ENCODE data around the gene MMP25. TPM values are rescaled to one million over a fixed set of nuclear protein-coding genes. Genes with fewer than 3 reads are reported as not detected.

MMP25 gene
- polyA plus RNA-seq, 1 of the 3 experiments (the other 2 are of a cell fraction) = 0.03 TPM

- POLR2A ChIA-PET = no interaction called here
- Histone ChIP-seq H3K9ac (no peak overlapping the region), H2AFZ (ENCODE audit: low read depth) (no peak overlapping the region), H3K27ac (ENCODE audit: low read depth in 2 of 2, low read length in 1 of 2) (no peak overlapping the region), H3K4me3 (ENCODE audit: low read depth in 2 of 2, low read length in 1 of 2) (no peak overlapping the region), H3K4me1 (ENCODE audit: control insufficient read depth in 1 of 2, insufficient read depth in 2 of 2, low read depth in 1 of 2, low read length in 1 of 2) (peaks cover 0 to 2% of the 10 kb centered on the region in 2 experiments; a peak in 1 of 4 replicates), H3K79me2 (ENCODE audit: insufficient read depth) (no peaks in the 10 kb centered on the region), H3K4me2 (no peak overlapping the region), H3K27me3 (ENCODE audit: insufficient read depth) (peaks cover 58% of the 10 kb centered on the region), H3K9me2 (no peaks in the 10 kb centered on the region), H3K9me3 (no peaks in the 10 kb centered on the region), H3F3A (replicated peaks; ENCODE audit: insufficient read depth) (peaks cover 14% of the 10 kb centered on the region), H3K36me3 (replicated peaks in 1 of 2; ENCODE audit: control insufficient read depth in 1 of 2, insufficient read depth in 2 of 2, low read length in 1 of 2) (peaks cover 2% of the 10 kb centered on the region in 2 experiments), H4K20me1 (ENCODE audit: insufficient read depth) (peaks cover 12% of the 10 kb centered on the region)
- no peak for TF ChIP-seq USF2 (IDR thresholded peaks at IDR 0.05; ENCODE audit: borderline replicate concordance, low read depth, low read length)
- no peak for TF ChIP-seq RFX5 (IDR thresholded peaks at IDR 0.05; ENCODE audit: low read length)
- TF ChIP-seq CTCF (IDR thresholded peaks at IDR 0.05) = no peak
- TF ChIP-seq NRF1 (IDR thresholded peaks at IDR 0.05; ENCODE audit: low read depth, low read length) = no peak
- no peak for TF ChIP-seq JUND (IDR thresholded peaks at IDR 0.05)
- WGBS (ENCODE audit: low lambda C conversion rate) = 17% methylated on average over 7 of the region's 7 CpGs
- DNase-seq = no peak
- CTCF ChIA-PET = interaction anchor here (0.9 to 9.8 kb wide), 12 partner anchors 10 to 96 kb away, joined by 3 to 141 read pairs (median 12); partner anchors contain the start of genes CLDN6, CLDN9, HCFC1R1 and MMP25
Measured at GRCh38 chr16:3032624-3033023, 13.7 kb upstream of the MMP25 start.

- Histone ChIP-seq H3K9me3 (no peaks in the 10 kb centered on the region), H3K9ac (no peak overlapping the region), H3F3A (replicated peaks; ENCODE audit: insufficient read depth) (peaks cover 5% of the 10 kb centered on the region), H3K36me3 (replicated peaks in 1 of 2; ENCODE audit: control insufficient read depth in 1 of 2, insufficient read depth in 2 of 2, low read length in 1 of 2) (no peaks in the 10 kb centered on the region), H3K9me2 (no peaks in the 10 kb centered on the region), H3K4me2 (no peak overlapping the region), H3K27me3 (ENCODE audit: insufficient read depth) (peaks cover 86% of the 10 kb centered on the region), H3K4me3 (ENCODE audit: low read depth in 2 of 2, low read length in 1 of 2) (no peak overlapping the region), H2AFZ (ENCODE audit: low read depth) (no peak overlapping the region), H3K27ac (ENCODE audit: low read depth in 2 of 2, low read length in 1 of 2) (no peak overlapping the region), H3K79me2 (ENCODE audit: insufficient read depth) (no peaks in the 10 kb centered on the region), H3K4me1 (ENCODE audit: control insufficient read depth in 1 of 2, insufficient read depth in 2 of 2, low read depth in 1 of 2, low read length in 1 of 2) (no peaks in the 10 kb centered on the region), H4K20me1 (ENCODE audit: insufficient read depth) (no peaks in the 10 kb centered on the region; the same call in 1 of the 2 replicates)
- ChIA-PET CTCF (interaction anchor here (0.8 to 9.8 kb wide), 12 partner anchors 7 to 127 kb away, joined by 3 to 141 read pairs (median 4); partner anchors contain the start of genes CLDN6, HCFC1R1, IL32 and MMP25), POLR2A (interaction anchor here (0.7 kb wide), 1 partner anchor 13 kb away, joined by 3 read pairs; no protein-coding TSS in a partner anchor)
- WGBS (ENCODE audit: low lambda C conversion rate) = 37% methylated on average over 16 of the region's 19 CpGs
- no peak for TF ChIP-seq YY1 (IDR thresholded peaks at IDR 0.05; ENCODE audit: low read depth)
- TF ChIP-seq NRF1 (IDR thresholded peaks at IDR 0.05; ENCODE audit: low read depth, low read length) = no peak
- no peak for TF ChIP-seq ZBTB33 (IDR thresholded peaks at IDR 0.05; ENCODE audit: borderline replicate concordance, low read depth)
- TF ChIP-seq TCF12 (IDR thresholded peaks at IDR 0.05) = no peak
- TF ChIP-seq IRF3 (IDR thresholded peaks at IDR 0.05; ENCODE audit: low read depth, low read length) = no peak
- no peak for TF ChIP-seq GABPA (IDR thresholded peaks at IDR 0.05; ENCODE audit: low read depth)
- no peak for TF ChIP-seq TAF1 (IDR thresholded peaks at IDR 0.05; ENCODE audit: borderline replicate concordance, low read depth, low read length)
- TF ChIP-seq EP300 (IDR thresholded peaks at IDR 0.05; ENCODE audit: borderline replicate concordance in 1 of 2, low read depth in 1 of 2, low read length in 1 of 2) = no peak
- TF ChIP-seq RCOR1 (IDR thresholded peaks at IDR 0.05; ENCODE audit: low read length) = no peak
- TF ChIP-seq SIN3A (IDR thresholded peaks at IDR 0.05; ENCODE audit: borderline replicate concordance, low read depth, low read length) = no peak
- no peak for TF ChIP-seq ELF1 (IDR thresholded peaks at IDR 0.05)
- TF ChIP-seq USF2 (IDR thresholded peaks at IDR 0.05; ENCODE audit: borderline replicate concordance, low read depth, low read length) = no peak
- no peak for TF ChIP-seq CTCF (IDR thresholded peaks at IDR 0.05)
- no peak for DNase-seq
Measured at GRCh38 chr16:3035289-3035971, 10.9 kb upstream of the MMP25 start.

All from SK-N-SH (cell line).